GM12878 (cell line): ENCODE results near the gene MEF2C.

Experiments used
- CREM ChIP-seq: IDR thresholded peaks from 2 replicates; pipeline ENCODE4 v1.6.1; 2014; ENCODE audit warnings: antibody characterized with exemption, low read depth
- IKZF1 ChIP-seq: fragments of 450-650 bp; conservative IDR thresholded peaks from 2 replicates; pipeline ENCODE4 v1.6.1; 2017; ENCODE audit warnings: antibody characterized with exemption, mild to moderate bottlenecking
- SIN3A ChIP-seq: IDR thresholded peaks from 2 replicates; pipeline ENCODE4 v1.6.1; 2012; ENCODE audit warnings: low read depth, low read length, improper control_type of control experiment
- SMC3 ChIP-seq: IDR thresholded peaks from 2 replicates; pipeline ENCODE4 v1.6.1; 2011; ENCODE audit warnings: low read length, improper control_type of control experiment, borderline replicate concordance
- ZBED1 ChIP-seq: IDR thresholded peaks from 2 replicates; pipeline ENCODE4 v1.6.1; 2016; ENCODE audit warnings: borderline replicate concordance
- TF ChIP-seq, protein P1 (sequence below): IDR thresholded peaks from 2 replicates; pipeline ENCODE4 v1.6.1; 2012; ENCODE audit warnings: low read depth, low read length, improper control_type of control experiment

DNA sequence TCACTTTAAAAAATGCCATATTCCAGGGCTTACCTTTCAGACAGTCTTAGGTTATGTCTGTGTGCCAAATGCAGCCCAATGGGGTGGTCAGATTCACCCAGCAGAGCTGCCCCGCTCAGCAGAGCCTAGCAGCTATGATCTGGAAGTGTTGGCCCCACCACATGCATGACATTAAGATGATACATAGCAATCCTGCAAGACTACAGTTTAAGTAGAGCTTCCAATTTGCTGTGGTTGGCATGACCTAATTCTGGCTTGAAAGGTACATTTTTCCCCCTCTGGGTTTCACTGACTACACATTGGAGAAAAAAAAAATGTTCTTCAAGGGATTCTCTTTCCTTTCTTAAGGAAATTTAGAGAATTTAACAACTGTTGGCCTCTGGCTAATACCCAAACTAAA lies 22.5 kb downstream of the MEF2C start:
- TF ChIP-seq SIN3A (no peak), CREM (no peak), IKZF1 (no peak), SMC3 (no peak), ZBED1 (no peak)
- TF ChIP-seq, protein P1, sequence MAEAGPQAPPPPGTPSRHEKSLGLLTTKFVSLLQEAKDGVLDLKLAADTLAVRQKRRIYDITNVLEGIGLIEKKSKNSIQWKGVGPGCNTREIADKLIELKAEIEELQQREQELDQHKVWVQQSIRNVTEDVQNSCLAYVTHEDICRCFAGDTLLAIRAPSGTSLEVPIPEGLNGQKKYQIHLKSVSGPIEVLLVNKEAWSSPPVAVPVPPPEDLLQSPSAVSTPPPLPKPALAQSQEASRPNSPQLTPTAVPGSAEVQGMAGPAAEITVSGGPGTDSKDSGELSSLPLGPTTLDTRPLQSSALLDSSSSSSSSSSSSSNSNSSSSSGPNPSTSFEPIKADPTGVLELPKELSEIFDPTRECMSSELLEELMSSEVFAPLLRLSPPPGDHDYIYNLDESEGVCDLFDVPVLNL, result no peak
